H9 (cell line): ENCODE measurements around the gene OR9Q1. TPM values are rescaled to one million over a fixed set of nuclear protein-coding genes. Genes with fewer than 3 reads are reported as not detected.

Experiments used
- DNase-seq: peaks from one replicate; pipeline ENCODE4 v3.0.0-alpha.2; 2017
- H2AFZ ChIP-seq: one replicate; pipeline ENCODE4 v1.6.1; 2013; ENCODE audit warnings: mild to moderate bottlenecking, low read length, control low read depth, moderate library complexity
- H2AK5ac ChIP-seq: 2 replicates; pipeline ENCODE4 v1.6.1; 2013; ENCODE audit warnings: low read length, control low read depth, mixed read lengths; ENCODE audit not compliant: insufficient read length
- H2BK120ac ChIP-seq: one replicate; pipeline ENCODE4 v1.6.1; 2013; ENCODE audit warnings: low read depth, mild to moderate bottlenecking, low read length, control low read depth, inconsistent platforms; ENCODE audit not compliant: poor library complexity, severe bottlenecking
- H2BK12ac ChIP-seq: 2 replicates; pipeline ENCODE4 v1.6.1; 2013; ENCODE audit warnings: low read length, control low read depth, mixed read lengths, low read depth; ENCODE audit not compliant: insufficient read length
- H2BK15ac ChIP-seq: 2 replicates; pipeline ENCODE4 v1.6.1; 2013; ENCODE audit warnings: low read depth, low read length, control low read depth
- H2BK20ac ChIP-seq: one replicate; pipeline ENCODE4 v1.6.1; 2013; ENCODE audit warnings: low read depth, mild to moderate bottlenecking, low read length, control low read depth, inconsistent platforms; ENCODE audit not compliant: poor library complexity, severe bottlenecking
- H2BK5ac ChIP-seq: 2 replicates; pipeline ENCODE4 v1.6.1; 2013; ENCODE audit warnings: low read length, control low read depth, mixed read lengths; ENCODE audit not compliant: insufficient read length
- H3K14ac ChIP-seq: 2 replicates; pipeline ENCODE4 v1.6.1; 2013; ENCODE audit warnings: low read length, control low read depth; ENCODE audit not compliant: insufficient read depth
- H3K18ac ChIP-seq: 2 replicates; pipeline ENCODE4 v1.6.1; 2013; ENCODE audit warnings: low read depth, mild to moderate bottlenecking, mixed read lengths, low read length, control low read depth; ENCODE audit not compliant: insufficient read length
- H3K23ac ChIP-seq: 2 replicates; pipeline ENCODE4 v1.6.1; 2013; ENCODE audit warnings: low read length, control low read depth, mixed read lengths, low read depth; ENCODE audit not compliant: insufficient read length
- H3K23me2 ChIP-seq: 2 replicates; pipeline ENCODE4 v1.6.1; 2013; ENCODE audit warnings: low read depth, mild to moderate bottlenecking, mixed read lengths, low read length, control low read depth; ENCODE audit not compliant: insufficient read length, poor library complexity, severe bottlenecking
- H3K27ac ChIP-seq: 2 replicates; pipeline ENCODE4 v1.5.1; 2013; ENCODE audit warnings: low read length, control low read depth, mixed read lengths, low read depth; ENCODE audit not compliant: insufficient read length
- H3K27me3 ChIP-seq: 2 replicates; pipeline ENCODE4 v1.6.1; 2013; ENCODE audit warnings: low read length, control low read depth, inconsistent platforms; ENCODE audit not compliant: insufficient read depth
- H3K4ac ChIP-seq: 2 replicates; pipeline ENCODE4 v1.6.1; 2013; ENCODE audit warnings: low read depth, mild to moderate bottlenecking, control low read depth, inconsistent platforms, low read length, moderate library complexity
- H3K4me1 ChIP-seq: 2 replicates; pipeline ENCODE4 v1.6.1; 2013; ENCODE audit warnings: low read length, control low read depth, inconsistent platforms; ENCODE audit not compliant: insufficient read depth
- H3K4me2 ChIP-seq: 2 replicates; pipeline ENCODE4 v1.6.1; 2013; ENCODE audit warnings: low read length, control low read depth, mixed read lengths; ENCODE audit not compliant: insufficient read length, insufficient read depth
- H3K56ac ChIP-seq: 2 replicates; pipeline ENCODE4 v1.6.1; 2013; ENCODE audit warnings: low read depth, mild to moderate bottlenecking, mixed read lengths, low read length, control low read depth; ENCODE audit not compliant: insufficient read length
- H3K79me1 ChIP-seq: 2 replicates; pipeline ENCODE4 v1.6.1; 2013; ENCODE audit warnings: low read depth, mild to moderate bottlenecking, moderate library complexity, low read length, control low read depth, inconsistent platforms; ENCODE audit not compliant: insufficient read depth, poor library complexity, severe bottlenecking
- H3K79me2 ChIP-seq: 2 replicates; pipeline ENCODE4 v1.6.1; 2013; ENCODE audit warnings: low read length, control low read depth, inconsistent platforms; ENCODE audit not compliant: insufficient read depth
- H3K9ac ChIP-seq: 2 replicates; pipeline ENCODE4 v1.6.1; 2013; ENCODE audit warnings: low read length, control low read depth, mixed read lengths; ENCODE audit not compliant: insufficient read length; ENCODE audit errors: extremely low read depth
- H3K9me3 ChIP-seq: one replicate; pipeline ENCODE4 v1.6.1; 2013; ENCODE audit warnings: low read depth, low read length, inconsistent platforms; ENCODE audit not compliant: control insufficient read depth
- H3T11ph ChIP-seq: one replicate; pipeline ENCODE4 v1.6.1; 2013; ENCODE audit warnings: mild to moderate bottlenecking, low read length, control low read depth, inconsistent platforms
- H4K20me1 ChIP-seq: one replicate; pipeline ENCODE4 v1.6.1; 2013; ENCODE audit not compliant: control insufficient read depth, insufficient read length, insufficient read depth
- H4K5ac ChIP-seq: 2 replicates; pipeline ENCODE4 v1.6.1; 2013; ENCODE audit warnings: low read depth, mild to moderate bottlenecking, mixed read lengths, low read length, control low read depth; ENCODE audit not compliant: insufficient read length
- H4K8ac ChIP-seq: replicated peaks from 2 replicates; pipeline ENCODE4 v1.6.1; 2013; ENCODE audit warnings: low read length, control low read depth, mixed read lengths, low read depth; ENCODE audit not compliant: insufficient read length
- H4K91ac ChIP-seq: 2 replicates; pipeline ENCODE4 v1.6.1; 2013; ENCODE audit warnings: low read depth, mild to moderate bottlenecking, moderate library complexity, mixed read lengths, low read length, control low read depth; ENCODE audit not compliant: insufficient read length
- H3K27ac Mint-ChIP-seq, 3 experiments: 2 replicates in 2 of 3; 3 replicates in 1 of 3; pipeline ENCODE4 v1.8.0; 2020 to 2021; ENCODE audit warnings: mixed read lengths in 3 of 3, mild to moderate bottlenecking in 1 of 3, moderate library complexity in 1 of 3
- H3K27me3 Mint-ChIP-seq: 2 replicates; pipeline ENCODE4 v1.8.0; 2021; ENCODE audit warnings: low read depth, mild to moderate bottlenecking, moderate library complexity, mixed read lengths
- H3K36me3 Mint-ChIP-seq, 3 experiments: 2 replicates in 2 of 3; 3 replicates in 1 of 3; pipeline ENCODE4 v1.8.0; 2020 to 2021; ENCODE audit warnings: low read depth in 3 of 3, mixed read lengths in 3 of 3; ENCODE audit not compliant: insufficient read depth in 1 of 3
- H3K4me1 Mint-ChIP-seq, 2 experiments: 2 replicates each; pipeline ENCODE4 v1.8.0; 2020; ENCODE audit warnings: mixed read lengths in 2 of 2
- H3K4me3 Mint-ChIP-seq, 2 experiments: 2 replicates in 1 of 2; 3 replicates in 1 of 2; pipeline ENCODE4 v1.8.0; 2020 to 2021; ENCODE audit warnings: mild to moderate bottlenecking in 2 of 2, mixed read lengths in 2 of 2, moderate library complexity in 1 of 2
- H3K9me3 Mint-ChIP-seq, 2 experiments: 2 replicates in 1 of 2; 3 replicates in 1 of 2; pipeline ENCODE4 v1.8.0; 2020; ENCODE audit warnings: mild to moderate bottlenecking in 2 of 2, mixed read lengths in 2 of 2, moderate library complexity in 1 of 2
- WGBS: extraction: QIAGEN DNeasy Blood & Tissue Kit; methylation state at CpG from one replicate; pipeline ENCODE4 v1.1.7; 2013; ENCODE audit warnings: missing lambda C conversion rate, low lambda C conversion rate, mixed read lengths; ENCODE audit not compliant: insufficient read length; ENCODE audit errors: extremely low coverage; 5-methylcytosine and 5-hydroxymethylcytosine counted together
- total RNA-seq: library from RNA; stranded (reverse); gene quantifications from 2 replicates; pipeline ENCODE4 v1.2.1, GENCODE V29; 2021
- TF ChIP-seq, protein P1 (sequence below): fragments of 200-600 bp; sonication (generic); conservative IDR thresholded peaks from 3 replicates; pipeline ENCODE4 v1.8.0; 2021; ENCODE audit warnings: antibody characterized with exemption, mild to moderate bottlenecking

The OR9Q1 gene
- total RNA-seq, 1 experiment from 2014 or later, result not detected

DNA sequence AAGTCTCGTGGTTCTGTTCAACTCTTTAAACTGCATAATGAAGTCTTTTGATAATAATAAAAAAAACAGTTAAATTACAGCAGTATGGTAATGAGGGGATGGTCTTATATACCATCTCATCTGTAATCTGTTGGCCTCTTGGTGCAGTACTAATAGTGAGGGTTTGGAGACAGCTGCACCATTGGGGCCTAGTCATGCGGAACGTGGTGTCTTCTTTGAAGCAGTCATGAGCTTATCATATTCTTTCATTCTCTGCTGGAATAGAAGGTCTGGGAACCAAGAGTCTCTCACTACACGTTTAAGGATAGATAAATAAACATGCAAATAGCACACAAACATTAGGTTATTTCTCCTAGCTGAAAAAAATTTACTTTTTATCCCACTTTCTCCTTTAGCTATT is 40.9 kb upstream of the OR9Q1 start:
- Histone ChIP-seq H3K27me3 (no peaks in the 10 kb centered on the region), H3K9ac (no peak overlapping the region), H4K91ac (no peak overlapping the region), H3K14ac (no peak overlapping the region), H3K79me2 (no peaks in the 10 kb centered on the region), H3K4ac (no peak overlapping the region), H4K8ac (no peak overlapping the region), H2BK20ac (no peak overlapping the region), H3K23ac (no peak overlapping the region), H2BK12ac (no peak overlapping the region), H2BK120ac (no peak overlapping the region), H3K56ac (no peak overlapping the region), H3K23me2 (no peaks in the 10 kb centered on the region), H2BK5ac (no peak overlapping the region), H3K9me3 (no peaks in the 10 kb centered on the region), H3K79me1 (no peaks in the 10 kb centered on the region), H2AFZ (no peak overlapping the region), H3K18ac (no peak overlapping the region), H2BK15ac (no peak overlapping the region), H3T11ph (no peak overlapping the region), H3K4me2 (no peak overlapping the region), H4K5ac (no peak overlapping the region), H2AK5ac (no peak overlapping the region), H3K27ac (no peak overlapping the region), H4K20me1 (no peaks in the 10 kb centered on the region), H3K4me1 (peaks cover under 1% of the 10 kb centered on the region; the same call in 1 of the 2 replicates)
- peaks cover 2 to 3% of the 10 kb centered on the region in 2 experiments; a peak in 3 of 4 replicates for H3K4me1 Mint-ChIP-seq
- no peak overlapping the region for H3K4me3 Mint-ChIP-seq
- no peaks in the 10 kb centered on the region for H3K27me3 Mint-ChIP-seq
- no peak for DNase-seq
- no peaks in the 10 kb centered on the region; a peak in 1 of 7 replicates for H3K36me3 Mint-ChIP-seq
- no peak overlapping the region for H3K27ac Mint-ChIP-seq
- TF ChIP-seq, protein P1, sequence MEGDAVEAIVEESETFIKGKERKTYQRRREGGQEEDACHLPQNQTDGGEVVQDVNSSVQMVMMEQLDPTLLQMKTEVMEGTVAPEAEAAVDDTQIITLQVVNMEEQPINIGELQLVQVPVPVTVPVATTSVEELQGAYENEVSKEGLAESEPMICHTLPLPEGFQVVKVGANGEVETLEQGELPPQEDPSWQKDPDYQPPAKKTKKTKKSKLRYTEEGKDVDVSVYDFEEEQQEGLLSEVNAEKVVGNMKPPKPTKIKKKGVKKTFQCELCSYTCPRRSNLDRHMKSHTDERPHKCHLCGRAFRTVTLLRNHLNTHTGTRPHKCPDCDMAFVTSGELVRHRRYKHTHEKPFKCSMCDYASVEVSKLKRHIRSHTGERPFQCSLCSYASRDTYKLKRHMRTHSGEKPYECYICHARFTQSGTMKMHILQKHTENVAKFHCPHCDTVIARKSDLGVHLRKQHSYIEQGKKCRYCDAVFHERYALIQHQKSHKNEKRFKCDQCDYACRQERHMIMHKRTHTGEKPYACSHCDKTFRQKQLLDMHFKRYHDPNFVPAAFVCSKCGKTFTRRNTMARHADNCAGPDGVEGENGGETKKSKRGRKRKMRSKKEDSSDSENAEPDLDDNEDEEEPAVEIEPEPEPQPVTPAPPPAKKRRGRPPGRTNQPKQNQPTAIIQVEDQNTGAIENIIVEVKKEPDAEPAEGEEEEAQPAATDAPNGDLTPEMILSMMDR, result no peak
- no CpG with 5 or more reads among the region's 4 CpGs for WGBS
- H3K9me3 Mint-ChIP-seq, result no peaks in the 10 kb centered on the region; a peak in 4 of 5 replicates
